ENCODE data around the gene PALD1. TPM values are rescaled to one million over a fixed set of nuclear protein-coding genes. Genes with fewer than 3 reads are reported as not detected.

PALD1 gene
- total RNA-seq, 1 experiment from 2014 or later = 0.38 TPM

DNA sequence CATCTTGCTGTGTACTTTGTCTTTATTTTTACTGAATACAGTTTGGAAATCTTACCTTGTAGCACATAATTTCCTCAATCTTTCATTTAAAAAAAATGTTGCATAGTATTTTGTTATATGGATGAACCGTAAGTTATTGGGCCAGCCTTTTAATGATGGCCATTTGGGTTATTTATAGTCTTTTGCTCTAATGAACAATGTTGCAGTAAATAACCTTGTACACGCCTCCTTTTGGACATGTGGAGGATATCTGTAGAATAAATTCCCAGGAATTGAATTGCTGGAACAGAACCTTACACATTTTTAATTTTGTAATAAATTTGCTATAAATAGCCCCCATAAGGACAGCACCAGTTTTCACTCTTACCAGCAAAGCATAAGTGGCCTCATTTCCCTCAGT is 136.6 kb downstream of the PALD1 start:
- BruUV-seq (replicated peaks) = no TSS peak
- intact Hi-C loops (cut with micrococcal nuclease; ENCODE audit: unreplicated experiment) = no loop called here

DNA sequence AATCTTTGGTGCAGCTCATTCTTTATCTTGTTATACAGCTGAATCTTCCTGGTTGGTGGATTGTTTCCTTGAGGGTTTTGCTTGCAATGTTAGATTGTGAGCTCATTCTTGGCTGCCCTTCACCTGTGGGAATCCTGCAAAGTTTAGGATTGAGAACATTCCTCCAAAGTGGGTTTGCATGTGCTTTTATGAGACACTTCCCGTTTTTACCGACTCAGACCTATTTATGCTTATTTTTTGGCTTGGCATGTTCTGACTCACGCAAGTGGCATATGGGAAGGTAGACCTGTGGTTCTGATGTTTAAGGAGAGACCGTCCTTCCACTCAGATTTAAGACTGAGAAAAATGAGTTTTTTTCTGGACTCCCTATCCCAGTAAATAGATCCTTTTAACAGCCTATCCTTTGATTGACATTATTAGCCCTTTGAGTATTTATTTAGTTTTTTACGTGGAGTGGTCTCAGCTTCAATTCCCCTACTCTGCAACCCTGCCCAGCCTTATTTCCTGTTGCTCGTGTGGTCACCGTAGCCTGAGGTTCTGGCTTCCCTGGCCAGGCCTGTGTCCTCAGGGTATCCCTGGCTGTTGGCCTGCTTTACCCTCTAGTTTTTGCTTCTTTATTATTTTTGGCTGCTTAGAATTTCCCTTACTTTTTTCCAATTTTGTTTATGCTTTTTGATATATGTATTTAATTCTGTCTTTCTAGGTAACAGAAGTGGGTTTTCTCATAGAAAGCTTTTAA is 137.4 kb downstream of the PALD1 start:
- intact Hi-C loops (cut with micrococcal nuclease; ENCODE audit: unreplicated experiment) = no loop called here
- Mint-ChIP-seq H3K9me3 (ENCODE audit: low read depth, unreplicated experiment) (peaks cover 3% of the 10 kb centered on the region), H3K4me3 (ENCODE audit: low read depth, unreplicated experiment) (no peak overlapping the region), H3K4me1 (ENCODE audit: low read depth, unreplicated experiment) (no peaks in the 10 kb centered on the region), H3K27ac (ENCODE audit: unreplicated experiment) (no peak overlapping the region), H3K36me3 (ENCODE audit: insufficient read depth, unreplicated experiment) (no peaks in the 10 kb centered on the region), H3K27me3 (ENCODE audit: unreplicated experiment) (peaks cover 70% of the 10 kb centered on the region)
- no TSS peak for BruUV-seq (replicated peaks)
- TF ChIP-seq, protein P1, sequence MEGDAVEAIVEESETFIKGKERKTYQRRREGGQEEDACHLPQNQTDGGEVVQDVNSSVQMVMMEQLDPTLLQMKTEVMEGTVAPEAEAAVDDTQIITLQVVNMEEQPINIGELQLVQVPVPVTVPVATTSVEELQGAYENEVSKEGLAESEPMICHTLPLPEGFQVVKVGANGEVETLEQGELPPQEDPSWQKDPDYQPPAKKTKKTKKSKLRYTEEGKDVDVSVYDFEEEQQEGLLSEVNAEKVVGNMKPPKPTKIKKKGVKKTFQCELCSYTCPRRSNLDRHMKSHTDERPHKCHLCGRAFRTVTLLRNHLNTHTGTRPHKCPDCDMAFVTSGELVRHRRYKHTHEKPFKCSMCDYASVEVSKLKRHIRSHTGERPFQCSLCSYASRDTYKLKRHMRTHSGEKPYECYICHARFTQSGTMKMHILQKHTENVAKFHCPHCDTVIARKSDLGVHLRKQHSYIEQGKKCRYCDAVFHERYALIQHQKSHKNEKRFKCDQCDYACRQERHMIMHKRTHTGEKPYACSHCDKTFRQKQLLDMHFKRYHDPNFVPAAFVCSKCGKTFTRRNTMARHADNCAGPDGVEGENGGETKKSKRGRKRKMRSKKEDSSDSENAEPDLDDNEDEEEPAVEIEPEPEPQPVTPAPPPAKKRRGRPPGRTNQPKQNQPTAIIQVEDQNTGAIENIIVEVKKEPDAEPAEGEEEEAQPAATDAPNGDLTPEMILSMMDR (IDR thresholded peaks at IDR 0.05; ENCODE audit: unreplicated experiment) = no peak
- CTCF ChIA-PET = no interaction called here
- DNase-seq = no peak

More for the DNA sequence above, 136.6 kb downstream of the PALD1 start:
- Mint-ChIP-seq H3K9me3 (ENCODE audit: low read depth, unreplicated experiment) (peaks cover 3% of the 10 kb centered on the region), H3K4me1 (ENCODE audit: low read depth, unreplicated experiment) (no peaks in the 10 kb centered on the region), H3K27ac (ENCODE audit: unreplicated experiment) (no peak overlapping the region), H3K27me3 (ENCODE audit: unreplicated experiment) (peaks cover 70% of the 10 kb centered on the region), H3K4me3 (ENCODE audit: low read depth, unreplicated experiment) (no peak overlapping the region), H3K36me3 (ENCODE audit: insufficient read depth, unreplicated experiment) (no peaks in the 10 kb centered on the region)
- TF ChIP-seq, protein P1 (IDR thresholded peaks at IDR 0.05; ENCODE audit: unreplicated experiment) = no peak
- CTCF ChIA-PET = no interaction called here
- DNase-seq = no peak

DNA sequence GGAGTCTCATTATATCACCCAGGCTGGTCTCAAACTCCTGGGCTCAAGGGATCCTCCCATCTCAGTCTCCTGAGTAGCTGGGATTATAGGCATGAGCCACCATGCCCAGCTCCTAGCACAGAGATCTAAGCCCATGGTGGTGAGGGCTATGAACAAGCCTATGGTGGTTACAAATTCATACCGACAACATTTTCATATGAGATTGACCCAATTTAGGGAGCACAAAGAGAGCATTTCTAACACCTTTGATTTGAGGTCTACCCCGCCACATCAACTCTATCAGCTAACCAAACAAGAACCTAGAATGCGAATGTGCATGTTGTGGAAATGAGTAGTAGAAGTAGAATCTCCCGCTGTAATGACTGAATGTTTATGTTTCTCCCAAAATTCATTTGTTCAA is 138.2 kb downstream of the PALD1 start:
- no peak overlapping the region for H3K4me3 Mint-ChIP-seq (ENCODE audit: low read depth, unreplicated experiment)
- no peaks in the 10 kb centered on the region for H3K4me1 Mint-ChIP-seq (ENCODE audit: low read depth, unreplicated experiment)
- no peaks in the 10 kb centered on the region for H3K36me3 Mint-ChIP-seq (ENCODE audit: insufficient read depth, unreplicated experiment)
- intact Hi-C loops (cut with micrococcal nuclease; ENCODE audit: unreplicated experiment) = no loop called here
- H3K9me3 Mint-ChIP-seq (ENCODE audit: low read depth, unreplicated experiment) = peaks cover 3% of the 10 kb centered on the region
- TF ChIP-seq, protein P1 (IDR thresholded peaks at IDR 0.05; ENCODE audit: unreplicated experiment) = no peak
- BruUV-seq (replicated peaks) = no TSS peak
- no peak for DNase-seq
- CTCF ChIA-PET = no interaction called here
- peaks cover 70% of the 10 kb centered on the region for H3K27me3 Mint-ChIP-seq (ENCODE audit: unreplicated experiment)
- H3K27ac Mint-ChIP-seq (ENCODE audit: unreplicated experiment) = no peak overlapping the region

Other genes starting within 250 kb of the PALD1 start
- 260 and 280 TPM in 2 replicates for gene PPA1, start 245.3 kb upstream of the PALD1 start, total RNA-seq (2022)
- gene NPFFR1, start 194.8 kb upstream of the PALD1 start, total RNA-seq (2022) = 0.20 and 0.24 TPM in 2 replicates
- gene LRRC20, start 96.1 kb upstream of the PALD1 start, total RNA-seq (2022) = 34.4 and 37.1 TPM in 2 replicates
- gene EIF4EBP2, start 74.6 kb upstream of the PALD1 start, total RNA-seq (2022) = 53.1 and 54.7 TPM in 2 replicates
- not detected in 2 replicates for gene NODAL, start 37.1 kb upstream of the PALD1 start, total RNA-seq (2022)
- not detected in 2 replicates for gene PRF1, start 124.0 kb downstream of the PALD1 start, total RNA-seq (2022)
- gene ADAMTS14, start 193.7 kb downstream of the PALD1 start, total RNA-seq (2022) = 0.12 and 0.14 TPM in 2 replicates